ENCODE measurements around the gene USP47. TPM values are rescaled to one million over a fixed set of nuclear protein-coding genes. Genes with fewer than 3 reads are reported as not detected.
A peak's percentile ranks its signal among the peaks of the same experiment; 100 is the strongest.

USP47 gene
- total RNA-seq, 1 experiment from 2014 or later: 37.5 TPM

DNA sequence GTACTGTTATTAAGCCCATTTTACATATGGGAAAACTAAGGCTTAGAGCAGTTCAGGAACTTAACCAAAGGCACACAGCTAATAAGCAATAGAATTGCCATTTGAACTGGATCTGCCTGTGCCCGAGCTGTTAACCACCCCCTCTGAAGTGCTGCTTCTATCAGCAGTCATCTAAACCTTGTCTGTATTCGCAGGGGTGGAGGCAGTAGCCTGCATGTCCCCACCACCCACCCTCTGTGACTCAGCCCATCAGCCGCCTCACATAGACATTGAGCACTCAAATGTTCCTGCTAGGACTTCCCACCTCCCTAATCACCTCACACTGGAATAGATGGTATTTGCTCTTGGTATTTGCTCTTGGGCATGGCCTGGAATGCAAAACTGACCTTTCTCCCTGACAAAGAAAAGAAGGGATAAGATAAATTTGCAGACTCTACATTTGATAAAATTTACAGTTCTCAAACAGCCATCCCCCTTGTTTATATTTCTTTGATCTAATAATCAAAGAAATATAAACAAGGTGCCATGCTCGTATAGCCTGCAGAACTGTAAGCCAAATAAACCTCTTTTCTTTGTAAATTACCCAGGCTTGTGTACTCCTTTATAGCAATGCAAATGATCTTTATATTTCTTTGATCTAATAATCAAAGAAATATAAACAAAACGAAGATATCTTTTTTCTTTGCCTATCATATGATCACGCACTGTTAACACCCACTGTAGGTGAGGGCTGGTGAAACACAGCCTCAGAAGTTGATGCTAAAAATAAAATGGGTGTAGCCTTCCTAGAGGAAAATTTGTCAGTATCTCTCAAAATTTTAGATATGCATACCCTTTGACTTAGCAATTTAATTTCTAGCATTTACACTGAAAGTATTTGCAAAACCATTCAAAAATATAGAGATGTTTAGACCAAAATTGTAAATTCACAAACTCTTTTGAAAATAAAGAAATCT lies 150.8 kb downstream of the USP47 start:
- Mint-ChIP-seq H3K36me3 (ENCODE audit: insufficient read depth, unreplicated experiment) (no peaks in the 10 kb centered on the region), H3K4me1 (ENCODE audit: low read depth, unreplicated experiment) (peaks cover 26% of the 10 kb centered on the region), H3K27me3 (ENCODE audit: unreplicated experiment) (no peaks in the 10 kb centered on the region), H3K9me3 (ENCODE audit: low read depth, unreplicated experiment) (no peaks in the 10 kb centered on the region), H3K27ac (ENCODE audit: unreplicated experiment) (no peak overlapping the region), H3K4me3 (ENCODE audit: low read depth, unreplicated experiment) (no peak overlapping the region)
- intact Hi-C loops (cut with micrococcal nuclease; ENCODE audit: unreplicated experiment): loop anchor here (5.0 kb wide), 1 partner anchor 50 kb away; no protein-coding TSS in a partner anchor
- CTCF ChIA-PET: interaction anchor here (1.5 kb wide), 1 partner anchor 45 kb away, joined by 3 read pairs; no protein-coding TSS in a partner anchor
- DNase-seq: peak; percentile 27
- TF ChIP-seq, protein P1, sequence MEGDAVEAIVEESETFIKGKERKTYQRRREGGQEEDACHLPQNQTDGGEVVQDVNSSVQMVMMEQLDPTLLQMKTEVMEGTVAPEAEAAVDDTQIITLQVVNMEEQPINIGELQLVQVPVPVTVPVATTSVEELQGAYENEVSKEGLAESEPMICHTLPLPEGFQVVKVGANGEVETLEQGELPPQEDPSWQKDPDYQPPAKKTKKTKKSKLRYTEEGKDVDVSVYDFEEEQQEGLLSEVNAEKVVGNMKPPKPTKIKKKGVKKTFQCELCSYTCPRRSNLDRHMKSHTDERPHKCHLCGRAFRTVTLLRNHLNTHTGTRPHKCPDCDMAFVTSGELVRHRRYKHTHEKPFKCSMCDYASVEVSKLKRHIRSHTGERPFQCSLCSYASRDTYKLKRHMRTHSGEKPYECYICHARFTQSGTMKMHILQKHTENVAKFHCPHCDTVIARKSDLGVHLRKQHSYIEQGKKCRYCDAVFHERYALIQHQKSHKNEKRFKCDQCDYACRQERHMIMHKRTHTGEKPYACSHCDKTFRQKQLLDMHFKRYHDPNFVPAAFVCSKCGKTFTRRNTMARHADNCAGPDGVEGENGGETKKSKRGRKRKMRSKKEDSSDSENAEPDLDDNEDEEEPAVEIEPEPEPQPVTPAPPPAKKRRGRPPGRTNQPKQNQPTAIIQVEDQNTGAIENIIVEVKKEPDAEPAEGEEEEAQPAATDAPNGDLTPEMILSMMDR (IDR thresholded peaks at IDR 0.05; ENCODE audit: unreplicated experiment): no peak
- no TSS peak for BruUV-seq (replicated peaks)

DNA sequence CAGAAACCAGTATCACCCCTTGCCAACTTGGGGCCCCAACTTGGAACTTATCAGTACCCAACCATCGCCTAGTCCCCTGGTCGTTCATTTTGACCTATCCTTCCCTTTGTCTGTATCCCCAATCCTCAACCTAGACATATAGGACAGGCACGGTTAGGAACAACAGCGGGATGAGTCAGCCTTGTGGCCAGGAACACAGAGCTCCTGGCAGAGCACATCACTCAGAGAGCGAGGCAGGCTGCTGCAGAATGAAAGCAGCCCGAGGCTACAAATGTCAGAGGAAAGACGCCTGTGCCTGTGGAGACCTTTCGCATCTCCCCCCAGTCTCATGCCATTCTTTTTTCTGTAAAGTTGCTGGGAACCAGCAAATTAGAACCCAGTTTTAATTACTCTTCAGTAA lies 152.1 kb downstream of the USP47 start:
- intact Hi-C loops (cut with micrococcal nuclease; ENCODE audit: unreplicated experiment): loop anchor here (5.0 kb wide), 1 partner anchor 48 kb away; no protein-coding TSS in a partner anchor
- H3K27ac Mint-ChIP-seq (ENCODE audit: unreplicated experiment): no peak overlapping the region
- CTCF ChIA-PET: interaction anchor here (0.6 to 1.5 kb wide), 3 partner anchors 12 to 1084 kb away, joined by 3 to 4 read pairs (median 3); no protein-coding TSS in a partner anchor
- H3K4me1 Mint-ChIP-seq (ENCODE audit: low read depth, unreplicated experiment): peaks cover 26% of the 10 kb centered on the region
- TF ChIP-seq, protein P1 (IDR thresholded peaks at IDR 0.05; ENCODE audit: unreplicated experiment): no peak
- DNase-seq: peak; percentile 40
- H3K36me3 Mint-ChIP-seq (ENCODE audit: insufficient read depth, unreplicated experiment): no peaks in the 10 kb centered on the region
- BruUV-seq (replicated peaks): no TSS peak
- peak overlapping the region; percentile 10 for H3K4me3 Mint-ChIP-seq (ENCODE audit: low read depth, unreplicated experiment)
- H3K27me3 Mint-ChIP-seq (ENCODE audit: unreplicated experiment): no peaks in the 10 kb centered on the region
- H3K9me3 Mint-ChIP-seq (ENCODE audit: low read depth, unreplicated experiment): no peaks in the 10 kb centered on the region

DNA sequence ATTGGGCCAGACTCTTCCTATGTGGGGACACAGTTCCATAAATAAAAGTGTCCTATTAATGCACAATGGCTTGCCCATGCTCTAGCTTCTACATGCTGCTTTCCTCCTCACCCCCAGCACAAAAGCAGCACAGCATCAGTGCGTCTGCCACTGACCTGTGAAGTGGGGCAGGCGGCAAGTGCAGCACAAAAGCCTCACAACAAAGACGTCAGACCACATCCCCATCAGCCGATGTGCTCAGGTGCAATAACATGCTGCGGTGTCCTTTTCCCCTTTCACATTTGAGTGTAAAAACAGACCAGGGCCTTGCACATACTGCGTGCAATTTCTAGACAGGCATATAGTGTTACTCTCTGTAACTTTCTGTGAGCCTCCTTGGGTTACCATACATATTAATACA lies 153.8 kb downstream of the USP47 start:
- peaks cover 26% of the 10 kb centered on the region for H3K4me1 Mint-ChIP-seq (ENCODE audit: low read depth, unreplicated experiment)
- CTCF ChIA-PET: no interaction called here
- H3K27ac Mint-ChIP-seq (ENCODE audit: unreplicated experiment): no peak overlapping the region
- intact Hi-C loops (cut with micrococcal nuclease; ENCODE audit: unreplicated experiment): no loop called here
- no peaks in the 10 kb centered on the region for H3K27me3 Mint-ChIP-seq (ENCODE audit: unreplicated experiment)
- H3K4me3 Mint-ChIP-seq (ENCODE audit: low read depth, unreplicated experiment): no peak overlapping the region
- TF ChIP-seq, protein P1 (IDR thresholded peaks at IDR 0.05; ENCODE audit: unreplicated experiment): no peak
- H3K9me3 Mint-ChIP-seq (ENCODE audit: low read depth, unreplicated experiment): no peaks in the 10 kb centered on the region
- DNase-seq: no peak
- no peaks in the 10 kb centered on the region for H3K36me3 Mint-ChIP-seq (ENCODE audit: insufficient read depth, unreplicated experiment)
- BruUV-seq (replicated peaks): no TSS peak

DNA sequence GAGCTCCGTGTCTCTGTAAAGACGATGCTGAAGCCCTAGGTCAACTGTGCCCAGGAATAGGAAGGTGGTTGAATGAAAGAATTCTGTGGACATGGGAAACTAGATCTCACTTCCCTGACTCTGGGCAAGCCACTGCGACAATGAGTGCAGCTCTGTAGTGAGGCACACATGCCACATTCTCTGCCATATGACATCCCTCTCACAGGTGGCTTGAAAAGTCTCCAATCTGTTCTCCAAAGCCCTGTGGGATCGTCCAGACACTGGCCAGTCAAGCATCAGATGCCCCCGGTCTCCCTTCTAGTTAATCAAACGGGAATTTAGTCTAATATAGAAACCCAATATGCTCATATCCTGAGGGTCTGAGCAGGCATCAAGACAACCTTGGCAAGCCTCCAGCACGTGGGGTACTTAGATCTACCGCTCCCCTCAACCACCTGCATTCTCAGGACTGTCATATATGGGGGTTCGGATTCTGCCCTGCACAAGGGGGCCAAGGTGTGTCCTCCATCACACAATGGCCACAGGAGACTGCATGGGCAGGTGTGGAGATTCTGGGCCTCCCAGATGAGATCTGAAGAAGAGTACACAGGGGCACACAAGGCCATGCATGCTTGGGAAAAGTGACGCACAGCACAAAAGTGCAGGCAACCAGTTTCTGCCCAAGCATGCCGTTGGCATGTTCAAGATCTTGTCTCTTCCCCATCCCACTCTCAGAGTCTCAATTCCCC lies 154.7 kb downstream of the USP47 start:
- Mint-ChIP-seq H3K36me3 (ENCODE audit: insufficient read depth, unreplicated experiment) (no peaks in the 10 kb centered on the region), H3K4me3 (ENCODE audit: low read depth, unreplicated experiment) (no peak overlapping the region), H3K4me1 (ENCODE audit: low read depth, unreplicated experiment) (peaks cover 32% of the 10 kb centered on the region), H3K27ac (ENCODE audit: unreplicated experiment) (no peak overlapping the region), H3K9me3 (ENCODE audit: low read depth, unreplicated experiment) (no peaks in the 10 kb centered on the region), H3K27me3 (ENCODE audit: unreplicated experiment) (no peaks in the 10 kb centered on the region)
- no peak for DNase-seq
- TF ChIP-seq, protein P1 (IDR thresholded peaks at IDR 0.05; ENCODE audit: unreplicated experiment): no peak
- no TSS peak for BruUV-seq (replicated peaks)
- intact Hi-C loops (cut with micrococcal nuclease; ENCODE audit: unreplicated experiment): no loop called here
- CTCF ChIA-PET: no interaction called here

All from Calu3 (cell line).